ENCODE data around the gene ERVH48-1. TPM values are rescaled to one million over a fixed set of nuclear protein-coding genes. Genes with fewer than 3 reads are reported as not detected.

ERVH48-1 gene
- total RNA-seq, 1 experiment from 2014 or later, result 37.9 TPM

- no peak for DNase-seq
- intact Hi-C loops (cut with micrococcal nuclease; ENCODE audit: unreplicated experiment), result no loop called here
- peaks cover 2% of the 10 kb centered on the region for H3K36me3 Mint-ChIP-seq (ENCODE audit: insufficient read depth, unreplicated experiment)
- H3K4me1 ChIP-seq, result no peaks in the 10 kb centered on the region
- H3K36me3 ChIP-seq (ENCODE audit: control insufficient read depth, insufficient read depth, low read length), result no peaks in the 10 kb centered on the region
- H3K9me3 Mint-ChIP-seq (ENCODE audit: unreplicated experiment), result no peaks in the 10 kb centered on the region
- no TSS peak for BruUV-seq (replicated peaks)
- CTCF ChIA-PET, result interaction anchor here (0.7 kb wide), 1 partner anchor 215 kb away, joined by 6 read pairs; no protein-coding TSS in a partner anchor
- no peak for TF ChIP-seq CTCF (IDR thresholded peaks at IDR 0.05; ENCODE audit: insufficient read depth in 1 of 2, low read depth in 1 of 2, low read length in 1 of 2, severe bottlenecking in 1 of 2, unreplicated experiment in 1 of 2)
- H3K27ac Mint-ChIP-seq (ENCODE audit: unreplicated experiment), result no peak overlapping the region
- no peak overlapping the region for H3K4me3 ChIP-seq (ENCODE audit: low read depth, low read length)
- H3K9me3 ChIP-seq, result no peaks in the 10 kb centered on the region
- no peaks in the 10 kb centered on the region for H3K4me1 Mint-ChIP-seq (ENCODE audit: low read depth, unreplicated experiment)
- no peak overlapping the region for H3K4me3 Mint-ChIP-seq (ENCODE audit: unreplicated experiment)
- H3K27me3 ChIP-seq (replicated peaks; ENCODE audit: control insufficient read depth, insufficient read depth, low read length), result no peaks in the 10 kb centered on the region
- POLR2A ChIA-PET, result no interaction called here
- H3K27me3 Mint-ChIP-seq (ENCODE audit: insufficient read depth, unreplicated experiment), result no peaks in the 10 kb centered on the region
Measured at GRCh38 chr21:42887326-42887725, 38.1 kb downstream of the ERVH48-1 start.

GRCh38 chr21:42883921-42884320 is 41.5 kb downstream of the ERVH48-1 start:
- BruUV-seq (replicated peaks), result no TSS peak
- intact Hi-C loops (cut with micrococcal nuclease; ENCODE audit: unreplicated experiment), result no loop called here
- Mint-ChIP-seq H3K9me3 (ENCODE audit: unreplicated experiment) (no peaks in the 10 kb centered on the region), H3K27ac (ENCODE audit: unreplicated experiment) (no peak overlapping the region), H3K36me3 (ENCODE audit: insufficient read depth, unreplicated experiment) (peaks cover 17% of the 10 kb centered on the region), H3K4me1 (ENCODE audit: low read depth, unreplicated experiment) (peaks cover 14% of the 10 kb centered on the region), H3K27me3 (ENCODE audit: insufficient read depth, unreplicated experiment) (no peaks in the 10 kb centered on the region), H3K4me3 (ENCODE audit: unreplicated experiment) (no peak overlapping the region)
- H3K36me3 ChIP-seq (ENCODE audit: control insufficient read depth, insufficient read depth, low read length), result no peaks in the 10 kb centered on the region
- ChIA-PET POLR2A (no interaction called here), CTCF (no interaction called here)
- DNase-seq, result no peak
- no peak for TF ChIP-seq CTCF (IDR thresholded peaks at IDR 0.05; ENCODE audit: insufficient read depth in 1 of 2, low read depth in 1 of 2, low read length in 1 of 2, severe bottlenecking in 1 of 2, unreplicated experiment in 1 of 2)
- no peaks in the 10 kb centered on the region for H3K27me3 ChIP-seq (replicated peaks; ENCODE audit: control insufficient read depth, insufficient read depth, low read length)
- H3K4me1 ChIP-seq, result peaks cover 4% of the 10 kb centered on the region; the same call in 1 of the 2 replicates
- no peak overlapping the region for H3K4me3 ChIP-seq (ENCODE audit: low read depth, low read length)
- no peaks in the 10 kb centered on the region for H3K9me3 ChIP-seq

- Histone ChIP-seq H3K4me3 (ENCODE audit: low read depth, low read length) (peak overlapping the region; percentile 86), H3K27me3 (replicated peaks; ENCODE audit: control insufficient read depth, insufficient read depth, low read length) (no peaks in the 10 kb centered on the region), H3K4me1 (peaks cover 4% of the 10 kb centered on the region; the same call in 1 of the 2 replicates), H3K36me3 (ENCODE audit: control insufficient read depth, insufficient read depth, low read length) (no peaks in the 10 kb centered on the region), H3K9me3 (no peaks in the 10 kb centered on the region)
- TF ChIP-seq CTCF (IDR thresholded peaks at IDR 0.05; ENCODE audit: insufficient read depth in 1 of 2, low read depth in 1 of 2, low read length in 1 of 2, severe bottlenecking in 1 of 2, unreplicated experiment in 1 of 2), result no peak
- Mint-ChIP-seq H3K27me3 (ENCODE audit: insufficient read depth, unreplicated experiment) (no peaks in the 10 kb centered on the region), H3K9me3 (ENCODE audit: unreplicated experiment) (no peaks in the 10 kb centered on the region), H3K4me1 (ENCODE audit: low read depth, unreplicated experiment) (peaks cover 14% of the 10 kb centered on the region), H3K27ac (ENCODE audit: unreplicated experiment) (peak overlapping the region; percentile 92), H3K4me3 (ENCODE audit: unreplicated experiment) (peak overlapping the region; percentile 90), H3K36me3 (ENCODE audit: insufficient read depth, unreplicated experiment) (peaks cover 42% of the 10 kb centered on the region)
- BruUV-seq (replicated peaks), result TSS peak; percentile 75
- CTCF ChIA-PET, result interaction anchor here (0.7 kb wide), 1 partner anchor 10 kb away, joined by 4 read pairs; no protein-coding TSS in a partner anchor
- DNase-seq, result no peak
- POLR2A ChIA-PET, result no interaction called here
- intact Hi-C loops (cut with micrococcal nuclease; ENCODE audit: unreplicated experiment), result no loop called here
Measured at GRCh38 chr21:42880352-42880751, 45.1 kb downstream of the ERVH48-1 start.

Measured in Caco-2 (cell line).